Upper lobe of right lung (tissue), 1 donor: ENCODE results near the gene TMEM260. TPM values are rescaled to one million over a fixed set of nuclear protein-coding genes. Genes with fewer than 3 reads are reported as not detected.
"Not testable (repeated sequence)": the region's sequence is repeated elsewhere in the genome, so short reads cannot be mapped to it uniquely, and the experiment has no call there.

ENCODE experiments used
- ATAC-seq: fragments of 200-7000 bp; cut with Tn5 transposase; one replicate; pipeline ENCODE4 v1.9.1; 2020; ENCODE audit warnings: mild to moderate bottlenecking, moderate library complexity
- DNase-seq: peaks from one replicate; pipeline ENCODE4 v3.0.0-alpha.2; 2020
- H3K27ac ChIP-seq: fragments of 200-600 bp; one replicate; pipeline ENCODE4 v1.8.0; 2022
- H3K27me3 ChIP-seq: fragments of 200-600 bp; one replicate; pipeline ENCODE4 v1.8.0; 2022; ENCODE audit warnings: mild to moderate bottlenecking
- H3K36me3 ChIP-seq: fragments of 200-600 bp; one replicate; pipeline ENCODE4 v1.8.0; 2022
- H3K4me1 ChIP-seq: fragments of 200-600 bp; one replicate; pipeline ENCODE4 v1.8.0; 2022
- H3K4me3 ChIP-seq: fragments of 200-600 bp; one replicate; pipeline ENCODE4 v1.8.0; 2022; ENCODE audit warnings: mild to moderate bottlenecking
- H3K9me3 ChIP-seq: fragments of 200-600 bp; one replicate; pipeline ENCODE4 v1.8.0; 2022
- CTCF ChIP-seq: fragments of 200-600 bp; IDR thresholded peaks from one replicate; pipeline ENCODE4 v1.8.0; 2022; ENCODE audit warnings: antibody characterized with exemption
- intact Hi-C: fragments of 100-400 bp; cut with DNase I; formaldehyde crosslinking; loops from one replicate; pipeline ENCODE4 v1.11.0; 2022
- total RNA-seq: library from RNA; stranded (reverse); fragmentation: NEBNext Ultra II Directional; extraction: Animal tissue kit (Norgen Biotek cat#: 25700); gene quantifications from one replicate; pipeline ENCODE4 v1.2.1, GENCODE V29; 2021
- donor health status: DM: no; HTN: yes; CAD: no; lungs with severe emphysema.

TMEM260 gene
- total RNA-seq, 1 donor from 2014 or later = 18.6 TPM

GRCh38 chr14:56598519-56598918 is 18.9 kb downstream of the TMEM260 start:
- no peaks in the 10 kb centered on the region for H3K9me3 ChIP-seq
- no peaks in the 10 kb centered on the region for H3K27me3 ChIP-seq
- H3K36me3 ChIP-seq = peaks cover 26% of the 10 kb centered on the region
- no peak overlapping the region for H3K4me3 ChIP-seq
- no peak for ATAC-seq
- DNase-seq = no peak
- no peak overlapping the region for H3K27ac ChIP-seq
- no peaks in the 10 kb centered on the region for H3K4me1 ChIP-seq
- TF ChIP-seq CTCF = no peak
- intact Hi-C loops = no loop called here

- H3K27me3 ChIP-seq = no peaks in the 10 kb centered on the region
- intact Hi-C loops = no loop called here
- TF ChIP-seq CTCF = no peak
- no peak overlapping the region for H3K27ac ChIP-seq
- H3K4me3 ChIP-seq = no peak overlapping the region
- no peak for DNase-seq
- no peaks in the 10 kb centered on the region for H3K9me3 ChIP-seq
- H3K36me3 ChIP-seq = peaks cover 33% of the 10 kb centered on the region
- H3K4me1 ChIP-seq = no peaks in the 10 kb centered on the region
- ATAC-seq = no peak
Measured at GRCh38 chr14:56603648-56604047, 24.1 kb downstream of the TMEM260 start.

GRCh38 chr14:56608689-56609088 is 29.1 kb downstream of the TMEM260 start:
- Histone ChIP-seq H3K4me3 (no peak overlapping the region), H3K4me1 (no peaks in the 10 kb centered on the region), H3K36me3 (peaks cover 67% of the 10 kb centered on the region), H3K27me3 (no peaks in the 10 kb centered on the region), H3K9me3 (no peaks in the 10 kb centered on the region), H3K27ac (no peak overlapping the region)
- TF ChIP-seq CTCF = no peak
- no peak for ATAC-seq
- intact Hi-C loops = no loop called here
- no peak for DNase-seq

GRCh38 chr14:56611663-56612062 is 32.1 kb downstream of the TMEM260 start:
- H3K27me3 ChIP-seq, H3K9me3 ChIP-seq, H3K4me1 ChIP-seq, ATAC-seq, H3K4me3 ChIP-seq, H3K27ac ChIP-seq, DNase-seq, intact Hi-C loops: not testable (repeated sequence)
- peaks cover 73% of the 10 kb centered on the region for H3K36me3 ChIP-seq

- H3K36me3 ChIP-seq = peaks cover 74% of the 10 kb centered on the region
- TF ChIP-seq CTCF = no peak
- no peaks in the 10 kb centered on the region for H3K4me1 ChIP-seq
- no peak overlapping the region for H3K4me3 ChIP-seq
- no peak overlapping the region for H3K27ac ChIP-seq
- ATAC-seq (no peak), DNase-seq (no peak)
- H3K27me3 ChIP-seq = no peaks in the 10 kb centered on the region
- intact Hi-C loops = no loop called here
- no peaks in the 10 kb centered on the region for H3K9me3 ChIP-seq
Measured at GRCh38 chr14:56617084-56617483, 37.5 kb downstream of the TMEM260 start.

- H3K9me3 ChIP-seq = peaks cover 3% of the 10 kb centered on the region
- H3K27me3 ChIP-seq = no peaks in the 10 kb centered on the region
- no peak for TF ChIP-seq CTCF
- H3K36me3 ChIP-seq = peaks cover 59% of the 10 kb centered on the region
- no peaks in the 10 kb centered on the region for H3K4me1 ChIP-seq
- no peak overlapping the region for H3K27ac ChIP-seq
- no peak for DNase-seq
- intact Hi-C loops = no loop called here
- no peak for ATAC-seq
- H3K4me3 ChIP-seq = no peak overlapping the region
Measured at GRCh38 chr14:56630707-56631106, 51.1 kb downstream of the TMEM260 start.
